Endodermal cell (in vitro differentiated cells): ENCODE data around the gene ZNF646. TPM values are rescaled to one million over a fixed set of nuclear protein-coding genes. Genes with fewer than 3 reads are reported as not detected.
A peak's percentile ranks its signal among the peaks of the same experiment; 100 is the strongest.

Experiments used
- DNase-seq: peaks from one replicate; pipeline ENCODE4 v3.0.0-alpha.2; 2017
- H3K27ac ChIP-seq: 2 replicates; pipeline ENCODE4 v1.5.1; 2013; ENCODE audit warnings: mild to moderate bottlenecking, low read depth, low read length, moderate library complexity
- H3K27me3 ChIP-seq: 2 replicates; pipeline ENCODE4 v1.6.1; 2013; ENCODE audit warnings: mild to moderate bottlenecking, low read length, moderate library complexity; ENCODE audit not compliant: insufficient read depth, control insufficient read depth, poor library complexity, severe bottlenecking
- H3K36me3 ChIP-seq: 2 replicates; pipeline ENCODE4 v1.7.0; 2013; ENCODE audit warnings: mild to moderate bottlenecking, low read length, moderate library complexity; ENCODE audit not compliant: control insufficient read depth, insufficient read depth
- H3K4me1 ChIP-seq: one replicate; pipeline ENCODE4 v1.7.0; 2013; ENCODE audit warnings: low read length; ENCODE audit not compliant: control insufficient read depth, insufficient read depth
- H3K4me3 ChIP-seq: 2 replicates; pipeline ENCODE4 v1.5.1; 2013; ENCODE audit warnings: mild to moderate bottlenecking, low read length, moderate library complexity
- H3K9ac ChIP-seq: 2 replicates; pipeline ENCODE4 v1.6.1; 2013; ENCODE audit warnings: mild to moderate bottlenecking, low read length, moderate library complexity; ENCODE audit not compliant: poor library complexity, severe bottlenecking; ENCODE audit errors: extremely low read depth
- H3K9me3 ChIP-seq: 2 replicates; pipeline ENCODE4 v1.6.1; 2013; ENCODE audit warnings: mild to moderate bottlenecking, low read length, moderate library complexity; ENCODE audit not compliant: control insufficient read depth
- H3K27ac Mint-ChIP-seq: 2 replicates; pipeline ENCODE4 v1.8.0; 2020; ENCODE audit warnings: mixed read lengths
- H3K27me3 Mint-ChIP-seq: 2 replicates; pipeline ENCODE4 v1.8.0; 2021; ENCODE audit warnings: mild to moderate bottlenecking, mixed read lengths; ENCODE audit not compliant: insufficient read depth
- H3K36me3 Mint-ChIP-seq: 2 replicates; pipeline ENCODE4 v1.8.0; 2020; ENCODE audit warnings: low read depth, mixed read lengths
- H3K4me1 Mint-ChIP-seq: 2 replicates; pipeline ENCODE4 v1.8.0; 2020; ENCODE audit warnings: mixed read lengths
- H3K4me3 Mint-ChIP-seq: 2 replicates; pipeline ENCODE4 v1.8.0; 2020; ENCODE audit warnings: mild to moderate bottlenecking, moderate library complexity, mixed read lengths
- H3K9me3 Mint-ChIP-seq: 2 replicates; pipeline ENCODE4 v1.8.0; 2020; ENCODE audit warnings: mild to moderate bottlenecking, mixed read lengths
- WGBS, 2 experiments: methylation state at CpG; one replicate each; pipeline versions ENCODE4 v1.1.5 to v1.1.7; 2013; ENCODE audit warnings: missing lambda C conversion rate in 2 of 2, mixed read lengths in 1 of 2; ENCODE audit not compliant: insufficient coverage in 1 of 2, insufficient read length in 1 of 2; 5-methylcytosine and 5-hydroxymethylcytosine counted together
- total RNA-seq, 2 donors: library from RNA; stranded (reverse); fragmentation: NEBNext Ultra II Directional in 1 of 2; extraction: Animal tissue kit (Norgen Biotek cat#: 25700) in 1 of 2; gene quantifications; 2 replicates in 1 of 2; 3 replicates in 1 of 2; pipeline ENCODE4 v1.2.1, GENCODE V29; 2021
- TF ChIP-seq, protein P1 (sequence below): fragments of 200-600 bp; sonication (generic); conservative IDR thresholded peaks from 2 replicates; pipeline ENCODE4 v1.5.0; 2021; ENCODE audit warnings: antibody characterized with exemption, mild to moderate bottlenecking

The ZNF646 gene
- total RNA-seq, 2 donors from 2014 or later: 24.9 to 29.2 TPM

DNA sequence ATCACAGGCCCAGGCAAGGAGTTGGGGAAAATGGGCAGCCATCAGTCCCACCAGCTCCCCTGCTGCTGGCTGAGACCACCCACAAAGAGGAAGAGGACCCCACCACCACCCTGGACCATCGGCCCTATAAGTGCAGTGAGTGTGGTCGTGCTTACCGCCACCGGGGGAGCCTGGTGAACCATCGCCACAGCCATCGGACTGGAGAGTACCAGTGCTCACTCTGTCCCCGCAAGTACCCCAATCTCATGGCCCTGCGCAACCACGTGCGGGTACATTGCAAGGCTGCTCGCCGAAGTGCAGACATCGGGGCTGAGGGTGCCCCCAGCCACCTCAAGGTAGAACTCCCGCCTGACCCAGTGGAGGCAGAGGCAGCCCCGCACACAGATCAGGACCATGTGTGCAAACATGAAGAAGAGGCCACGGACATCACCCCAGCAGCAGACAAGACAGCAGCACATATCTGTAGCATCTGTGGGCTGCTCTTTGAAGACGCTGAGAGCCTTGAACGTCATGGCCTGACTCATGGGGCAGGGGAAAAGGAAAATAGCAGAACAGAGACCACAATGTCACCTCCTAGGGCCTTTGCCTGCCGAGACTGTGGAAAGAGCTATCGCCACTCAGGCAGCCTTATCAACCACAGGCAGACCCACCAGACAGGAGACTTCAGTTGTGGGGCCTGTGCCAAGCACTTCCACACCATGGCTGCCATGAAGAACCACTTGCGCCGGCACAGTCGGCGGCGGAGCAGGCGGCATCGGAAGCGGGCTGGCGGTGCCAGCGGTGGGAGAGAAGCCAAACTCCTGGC, 3.6 kb downstream of the ZNF646 start:
- Histone ChIP-seq H3K36me3 (peaks cover 39% of the 10 kb centered on the region), H3K4me1 (no peaks in the 10 kb centered on the region), H3K9me3 (no peaks in the 10 kb centered on the region), H3K9ac (no peak overlapping the region), H3K27ac (no peak overlapping the region), H3K27me3 (no peaks in the 10 kb centered on the region), H3K4me3 (no peak overlapping the region)
- TF ChIP-seq, protein P1, sequence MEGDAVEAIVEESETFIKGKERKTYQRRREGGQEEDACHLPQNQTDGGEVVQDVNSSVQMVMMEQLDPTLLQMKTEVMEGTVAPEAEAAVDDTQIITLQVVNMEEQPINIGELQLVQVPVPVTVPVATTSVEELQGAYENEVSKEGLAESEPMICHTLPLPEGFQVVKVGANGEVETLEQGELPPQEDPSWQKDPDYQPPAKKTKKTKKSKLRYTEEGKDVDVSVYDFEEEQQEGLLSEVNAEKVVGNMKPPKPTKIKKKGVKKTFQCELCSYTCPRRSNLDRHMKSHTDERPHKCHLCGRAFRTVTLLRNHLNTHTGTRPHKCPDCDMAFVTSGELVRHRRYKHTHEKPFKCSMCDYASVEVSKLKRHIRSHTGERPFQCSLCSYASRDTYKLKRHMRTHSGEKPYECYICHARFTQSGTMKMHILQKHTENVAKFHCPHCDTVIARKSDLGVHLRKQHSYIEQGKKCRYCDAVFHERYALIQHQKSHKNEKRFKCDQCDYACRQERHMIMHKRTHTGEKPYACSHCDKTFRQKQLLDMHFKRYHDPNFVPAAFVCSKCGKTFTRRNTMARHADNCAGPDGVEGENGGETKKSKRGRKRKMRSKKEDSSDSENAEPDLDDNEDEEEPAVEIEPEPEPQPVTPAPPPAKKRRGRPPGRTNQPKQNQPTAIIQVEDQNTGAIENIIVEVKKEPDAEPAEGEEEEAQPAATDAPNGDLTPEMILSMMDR: peak; percentile 44
- Mint-ChIP-seq H3K9me3 (no peaks in the 10 kb centered on the region), H3K27ac (no peak overlapping the region), H3K4me1 (peaks cover 6% of the 10 kb centered on the region), H3K4me3 (no peak overlapping the region), H3K36me3 (peaks cover 44% of the 10 kb centered on the region), H3K27me3 (no peaks in the 10 kb centered on the region)
- WGBS, 2 experiments: 93 to 96% methylated on average over 28 to 30 of the region's 30 CpGs
- no peak for DNase-seq

DNA sequence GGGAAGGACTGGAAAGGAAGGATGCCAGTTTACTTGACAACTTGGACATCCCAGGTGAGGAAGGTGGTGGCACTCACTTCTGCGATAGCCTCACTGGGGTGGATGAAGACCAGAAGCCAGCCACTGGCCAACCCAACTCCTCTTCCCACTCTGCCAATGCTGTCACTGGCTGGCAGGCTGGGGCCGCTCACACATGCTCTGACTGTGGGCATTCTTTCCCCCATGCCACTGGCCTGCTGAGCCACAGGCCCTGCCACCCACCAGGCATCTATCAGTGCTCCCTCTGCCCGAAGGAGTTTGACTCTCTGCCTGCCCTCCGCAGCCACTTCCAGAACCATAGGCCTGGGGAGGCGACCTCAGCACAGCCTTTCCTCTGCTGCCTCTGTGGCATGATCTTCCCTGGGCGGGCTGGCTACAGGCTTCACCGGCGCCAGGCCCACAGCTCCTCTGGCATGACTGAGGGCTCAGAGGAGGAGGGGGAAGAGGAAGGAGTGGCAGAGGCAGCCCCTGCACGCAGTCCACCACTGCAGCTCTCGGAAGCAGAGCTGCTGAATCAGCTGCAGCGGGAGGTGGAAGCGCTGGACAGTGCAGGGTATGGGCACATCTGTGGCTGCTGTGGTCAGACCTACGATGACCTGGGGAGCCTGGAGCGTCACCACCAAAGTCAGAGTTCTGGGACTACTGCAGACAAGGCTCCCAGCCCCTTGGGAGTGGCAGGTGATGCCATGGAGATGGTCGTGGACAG, 4.5 kb downstream of the ZNF646 start:
- Histone ChIP-seq H3K36me3 (peaks cover 39% of the 10 kb centered on the region), H3K4me1 (no peaks in the 10 kb centered on the region), H3K27me3 (no peaks in the 10 kb centered on the region), H3K9me3 (no peaks in the 10 kb centered on the region), H3K9ac (no peak overlapping the region), H3K27ac (no peak overlapping the region), H3K4me3 (no peak overlapping the region)
- TF ChIP-seq, protein P1: no peak
- no peak for DNase-seq
- no peaks in the 10 kb centered on the region for H3K9me3 Mint-ChIP-seq
- H3K36me3 Mint-ChIP-seq: peaks cover 46% of the 10 kb centered on the region
- peak overlapping the region; percentile 10 for H3K27ac Mint-ChIP-seq
- peaks cover 6% of the 10 kb centered on the region for H3K4me1 Mint-ChIP-seq
- no peaks in the 10 kb centered on the region for H3K27me3 Mint-ChIP-seq
- 94 to 96% methylated on average over 8 to 15 of the region's 15 CpGs for WGBS, 2 experiments
- no peak overlapping the region for H3K4me3 Mint-ChIP-seq

DNA sequence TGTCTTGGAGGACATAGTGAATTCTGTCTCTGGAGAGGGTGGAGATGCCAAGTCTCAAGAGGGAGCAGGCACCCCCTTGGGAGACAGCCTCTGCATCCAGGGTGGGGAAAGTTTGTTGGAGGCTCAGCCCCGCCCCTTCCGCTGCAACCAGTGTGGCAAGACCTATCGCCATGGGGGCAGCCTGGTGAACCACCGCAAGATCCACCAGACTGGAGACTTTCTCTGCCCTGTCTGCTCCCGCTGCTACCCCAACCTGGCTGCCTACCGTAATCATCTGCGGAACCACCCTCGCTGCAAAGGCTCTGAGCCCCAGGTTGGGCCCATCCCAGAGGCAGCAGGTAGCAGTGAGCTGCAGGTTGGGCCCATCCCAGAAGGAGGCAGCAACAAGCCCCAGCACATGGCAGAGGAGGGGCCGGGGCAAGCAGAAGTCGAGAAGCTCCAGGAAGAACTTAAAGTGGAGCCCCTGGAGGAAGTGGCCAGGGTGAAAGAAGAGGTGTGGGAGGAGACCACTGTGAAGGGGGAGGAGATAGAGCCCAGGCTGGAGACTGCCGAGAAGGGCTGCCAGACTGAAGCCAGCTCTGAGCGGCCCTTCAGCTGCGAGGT, 5.2 kb downstream of the ZNF646 start:
- Histone ChIP-seq H3K36me3 (peaks cover 39% of the 10 kb centered on the region), H3K27ac (no peak overlapping the region), H3K4me3 (no peak overlapping the region), H3K4me1 (no peaks in the 10 kb centered on the region), H3K9me3 (no peaks in the 10 kb centered on the region), H3K27me3 (no peaks in the 10 kb centered on the region), H3K9ac (no peak overlapping the region)
- Mint-ChIP-seq H3K27ac (no peak overlapping the region), H3K4me3 (no peak overlapping the region), H3K9me3 (no peaks in the 10 kb centered on the region), H3K4me1 (peaks cover 6% of the 10 kb centered on the region), H3K27me3 (no peaks in the 10 kb centered on the region), H3K36me3 (peaks cover 46% of the 10 kb centered on the region)
- DNase-seq: peak; percentile 71
- WGBS, 2 experiments: 95 to 96% methylated on average over 10 to 13 of the region's 13 CpGs
- TF ChIP-seq, protein P1: peak; percentile 32
